Endothelial cell of umbilical vein (primary cell): Measurements from ENCODE around the gene RINL. TPM values are rescaled to one million over a fixed set of nuclear protein-coding genes. Genes with fewer than 3 reads are reported as not detected.

Experiments used
- BruUV-seq: library from RNA; stranded (reverse); fragments of 400-500 nt; replicated peaks from 2 replicates; lab custom pipeline; 2021; lab: Mats Ljungman, UMichigan
- CTCF ChIA-PET: fragments of 300-600, 350-600 bp; sonication (Branson Sonifier 250); formaldehyde crosslinking; loops from one replicate; lab custom pipeline; 2021; ENCODE audit warnings: antibody characterized with exemption, inconsistent platforms; lab: Charles Lee
- POLR2A ChIA-PET: fragments of 300-600, 350-600 bp; sonication (Branson Sonifier 250); formaldehyde crosslinking; loops from one replicate; lab custom pipeline; 2021; ENCODE audit warnings: antibody characterized with exemption, inconsistent platforms; lab: Charles Lee
- DNase-seq: peaks from one replicate; pipeline ENCODE4 v3.0.0-alpha.2; 2011; ENCODE audit warnings: low read depth, low spot score
- FAIRE-seq: peaks from 2 replicates; lab custom pipeline; 2011; peaks lifted over from hg19 to GRCh38; lab: Jason Lieb, UNC
- H2AFZ ChIP-seq: 2 replicates; pipeline ENCODE4 v1.6.0; 2012; ENCODE audit warnings: low read depth, low read length, control low read depth, inconsistent platforms
- H3K27ac ChIP-seq: 2 replicates; pipeline ENCODE4 v1.5.1; 2011; ENCODE audit warnings: low read depth, mild to moderate bottlenecking, control low read depth, low read length, moderate library complexity; ENCODE audit not compliant: insufficient read depth
- H3K27me3 ChIP-seq, 2 experiments: 2 replicates each; pipeline versions ENCODE4 v1.6.0 to v1.6.1; 2011; ENCODE audit warnings: low read length in 2 of 2, mixed read lengths in 1 of 2; ENCODE audit not compliant: control insufficient read depth in 2 of 2, insufficient read depth in 2 of 2
- H3K36me3 ChIP-seq, 2 experiments: 2 replicates in 1 of 2; 3 replicates in 1 of 2; pipeline ENCODE4 v1.5.1; 2011; ENCODE audit warnings: low read length in 2 of 2, mild to moderate bottlenecking in 1 of 2, moderate library complexity in 1 of 2; ENCODE audit not compliant: control insufficient read depth in 2 of 2, insufficient read depth in 2 of 2; ENCODE audit errors: extremely low read depth in 1 of 2
- H3K4me1 ChIP-seq: 3 replicates; pipeline ENCODE4 v1.5.1; 2011; ENCODE audit warnings: mild to moderate bottlenecking, low read length; ENCODE audit not compliant: control insufficient read depth, insufficient read depth; ENCODE audit errors: extremely low read depth
- H3K4me2 ChIP-seq: 2 replicates; pipeline ENCODE4 v1.6.1; 2011; ENCODE audit warnings: low read length, control low read depth, mixed read lengths; ENCODE audit not compliant: insufficient read depth
- H3K4me3 ChIP-seq, 3 experiments: fragments of 200-600 bp in 1 of 3; sonication (generic), shearing (Covaris generic) in 1 of 3; replicated peaks in 1 of 3; 2 replicates each; pipeline ENCODE4 v1.5.1; 2011 to 2016; ENCODE audit warnings: control low read depth in 3 of 3, low read length in 3 of 3, mild to moderate bottlenecking in 2 of 3, inconsistent platforms in 1 of 3, low read depth in 1 of 3, moderate library complexity in 1 of 3; ENCODE audit not compliant: insufficient read depth in 1 of 3
- H3K79me2 ChIP-seq: 2 replicates; pipeline ENCODE4 v1.6.0; 2012; ENCODE audit warnings: low read length, inconsistent platforms; ENCODE audit not compliant: control insufficient read depth, insufficient read depth
- H3K9ac ChIP-seq: replicated peaks from 2 replicates; pipeline ENCODE3; 2011; ENCODE audit warnings: low read length, control low read depth; ENCODE audit not compliant: insufficient read depth; ENCODE audit errors: extremely low read depth
- H3K9me1 ChIP-seq: replicated peaks from 3 replicates; pipeline ENCODE4 v1.6.0; 2011; ENCODE audit warnings: mild to moderate bottlenecking, low read length; ENCODE audit not compliant: control insufficient read depth, insufficient read depth; ENCODE audit errors: extremely low read depth
- H3K9me3 ChIP-seq: replicated peaks from 2 replicates; pipeline ENCODE4 v1.5.1; 2012; ENCODE audit warnings: low read length, inconsistent platforms; ENCODE audit not compliant: control insufficient read depth, insufficient read depth
- H4K20me1 ChIP-seq: replicated peaks from 2 replicates; pipeline ENCODE3; 2011; ENCODE audit warnings: mild to moderate bottlenecking, low read length; ENCODE audit not compliant: control insufficient read depth, insufficient read depth; ENCODE audit errors: extremely low read depth
- EZH2 ChIP-seq: IDR thresholded peaks from 2 replicates; pipeline ENCODE4 v1.6.1; 2012; ENCODE audit warnings: borderline replicate concordance, low read depth, mild to moderate bottlenecking, moderate library complexity, low read length, inconsistent platforms; ENCODE audit not compliant: severe bottlenecking
- FOS ChIP-seq: IDR thresholded peaks from 2 replicates; pipeline ENCODE4 v1.6.1; 2011; ENCODE audit warnings: mild to moderate bottlenecking, low read length, moderate library complexity, borderline replicate concordance; ENCODE audit not compliant: insufficient read depth
- GATA2 ChIP-seq: IDR thresholded peaks from 2 replicates; pipeline ENCODE4 v1.7.0; 2011; ENCODE audit warnings: low read depth, mild to moderate bottlenecking, moderate library complexity, mixed read lengths, low read length; ENCODE audit not compliant: insufficient read length, insufficient read depth
- JUN ChIP-seq: IDR thresholded peaks from 2 replicates; pipeline ENCODE4 v1.6.1; 2011; ENCODE audit warnings: borderline replicate concordance, low read depth; ENCODE audit not compliant: insufficient read length, insufficient read depth
- POLR2A ChIP-seq: IDR thresholded peaks from 2 replicates; pipeline ENCODE4 v1.6.1; 2012; ENCODE audit warnings: low read depth, mild to moderate bottlenecking, control low read depth, low read length
- dilution Hi-C: fragments of 300-500 bp; cut with MboI; formaldehyde crosslinking; loops from one replicate; pipeline ENCODE4 v1.15.0; 2019; ENCODE audit warnings: low sequenced_read_pairs; ENCODE audit not compliant: extremely low pct_ligation_motif_present
- intact Hi-C: fragments of 100-400 bp; cut with micrococcal nuclease; formaldehyde crosslinking; loops from one replicate; pipeline ENCODE4 v1.10.0; 2022
- polyA plus RNA-seq, 4 experiments: library from polyadenylated mRNA; depleted of rRNA in 3 of 4; stranded (reverse) in 3 of 4; unstranded in 1 of 4; fragments of >200 nt; gene quantifications; 2 replicates each; pipeline versions ENCODE4 v1.2.1 to v1.2.3, GENCODE V29; 2011 to 2012; ENCODE audit warnings: missing spikeins in 1 of 4
- total RNA-seq: library from RNA; stranded (reverse); gene quantifications from 2 replicates; pipeline ENCODE4 v1.2.3, GENCODE V29; 2021
- TF ChIP-seq, protein P1 (sequence below): IDR thresholded peaks from 2 replicates; pipeline ENCODE4 v1.6.1; 2011; ENCODE audit not compliant: insufficient read depth, insufficient read length

The RINL gene
- total and polyA plus RNA-seq, 2 donors (not counting 3 experiments of a cell fraction or from before 2014, with no cell fraction given) = 5.3 to 10.1 TPM

DNA sequence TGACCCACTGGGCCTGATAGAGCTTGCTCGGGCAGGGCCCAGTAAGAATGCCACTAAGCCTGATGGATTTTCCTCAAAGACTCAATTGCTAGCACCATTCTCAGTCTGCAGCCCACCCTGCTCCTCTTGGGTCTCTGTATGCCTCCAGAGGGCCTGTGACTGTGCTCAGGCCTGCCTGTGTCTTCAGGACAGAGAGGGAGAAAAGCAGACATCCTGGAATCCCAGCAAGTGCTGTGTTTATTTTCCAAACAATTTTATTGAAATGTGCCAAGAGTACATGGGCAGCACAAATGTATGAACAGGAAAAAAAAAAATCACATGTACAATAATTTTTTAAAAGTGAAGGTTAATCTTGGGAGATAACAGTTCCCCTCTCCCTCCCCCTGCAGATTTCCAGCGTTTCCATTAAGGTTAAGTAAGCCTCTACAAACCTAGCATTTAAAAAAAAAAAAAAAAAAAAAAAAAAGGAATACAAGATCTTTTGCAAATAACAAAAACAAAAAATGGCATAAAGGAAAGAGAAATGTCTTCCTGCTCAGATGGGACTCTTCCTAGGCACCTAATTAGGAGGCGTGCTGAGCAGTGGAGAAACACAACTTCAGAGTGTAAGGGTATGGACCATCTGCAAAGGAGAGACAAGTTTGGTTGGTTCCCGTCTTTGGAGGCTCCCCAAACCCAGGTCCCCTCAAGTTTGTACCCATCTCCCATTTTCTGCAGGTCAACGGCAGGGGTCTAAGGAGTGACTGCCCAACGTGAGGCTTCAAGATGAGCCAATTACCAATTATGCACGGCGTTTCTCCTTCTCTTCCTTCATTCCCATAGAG, 41.7 kb downstream of the RINL start:
- dilution Hi-C loops = no loop called here
- H3K79me2 ChIP-seq = peaks cover 4% of the 10 kb centered on the region
- no peaks in the 10 kb centered on the region for H3K9me3 ChIP-seq
- no peak overlapping the region for H3K4me3 ChIP-seq
- TF ChIP-seq EZH2 (no peak), JUN (no peak), GATA2 (no peak)
- TF ChIP-seq, protein P1, sequence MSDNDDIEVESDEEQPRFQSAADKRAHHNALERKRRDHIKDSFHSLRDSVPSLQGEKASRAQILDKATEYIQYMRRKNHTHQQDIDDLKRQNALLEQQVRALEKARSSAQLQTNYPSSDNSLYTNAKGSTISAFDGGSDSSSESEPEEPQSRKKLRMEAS = no peak
- no peaks in the 10 kb centered on the region for H4K20me1 ChIP-seq
- H3K27me3 ChIP-seq = no peaks in the 10 kb centered on the region
- FAIRE-seq = no peak
- peaks cover 33 to 49% of the 10 kb centered on the region in 2 experiments for H3K36me3 ChIP-seq
- H3K9ac ChIP-seq = no peak overlapping the region
- no peak overlapping the region for H3K4me2 ChIP-seq
- peaks cover 7% of the 10 kb centered on the region for H3K4me1 ChIP-seq
- ChIA-PET CTCF (interaction anchor here (1.2 kb wide), 1 partner anchor 67 kb away, joined by 5 read pairs; no protein-coding TSS in a partner anchor), POLR2A (interaction anchor here (1.3 kb wide), 1 partner anchor 13 kb away, joined by 3 read pairs; no protein-coding TSS in a partner anchor)
- no peak overlapping the region for H2AFZ ChIP-seq
- no peak for DNase-seq
- TSS peak; percentile 20 for BruUV-seq
- intact Hi-C loops = no loop called here
- no peak overlapping the region for H3K27ac ChIP-seq
- H3K9me1 ChIP-seq = no peaks in the 10 kb centered on the region

DNA sequence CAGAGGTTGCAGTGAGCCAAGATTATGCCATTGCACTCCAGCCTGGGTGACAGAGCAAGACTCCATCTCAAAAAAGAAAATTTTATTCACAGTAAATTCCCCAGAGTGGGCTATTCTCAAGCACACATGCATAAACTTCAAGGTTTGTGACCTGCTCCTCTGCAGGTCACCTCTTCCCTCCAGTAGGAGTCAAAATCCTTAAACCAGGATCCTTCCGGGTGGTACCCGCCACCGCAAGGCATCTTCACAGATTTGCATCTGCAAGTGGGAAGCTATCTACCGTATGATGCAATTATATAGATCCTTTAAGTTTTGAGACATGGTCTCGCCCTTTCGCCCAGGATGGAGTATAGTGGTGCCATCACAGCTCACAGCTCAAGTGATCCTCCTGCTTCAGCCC, 43.5 kb downstream of the RINL start:
- H3K4me1 ChIP-seq = peaks cover 13% of the 10 kb centered on the region
- intact Hi-C loops (loop anchor here (5.0 kb wide), 3 partner anchors 42 to 97 kb away; no protein-coding TSS in a partner anchor), dilution Hi-C loops (no loop called here)
- H3K27me3 ChIP-seq = no peaks in the 10 kb centered on the region
- CTCF ChIA-PET = interaction anchor here (0.9 kb wide), 1 partner anchor 96 kb away, joined by 3 read pairs; the partner anchor contains the start of genes MRPS12 and SARS2
- POLR2A ChIA-PET = interaction anchor here (0.8 to 1.3 kb wide), 2 partner anchors 15 kb away, joined by 3 read pairs; no protein-coding TSS in a partner anchor
- H3K36me3 ChIP-seq = peaks cover 27 to 34% of the 10 kb centered on the region in 2 experiments
- FAIRE-seq (no peak), DNase-seq (no peak)
- no peaks in the 10 kb centered on the region for H4K20me1 ChIP-seq
- H3K9ac ChIP-seq = no peak overlapping the region
- H3K9me3 ChIP-seq = no peaks in the 10 kb centered on the region
- H3K27ac ChIP-seq = no peak overlapping the region
- H3K4me3 ChIP-seq = no peak overlapping the region
- H3K9me1 ChIP-seq = no peaks in the 10 kb centered on the region
- no peak overlapping the region for H2AFZ ChIP-seq
- no peaks in the 10 kb centered on the region for H3K79me2 ChIP-seq
- TF ChIP-seq FOS (no peak), POLR2A (peak; percentile 14)
- BruUV-seq = no TSS peak
- no peak overlapping the region for H3K4me2 ChIP-seq
